HEK293 (cell line): ENCODE results near the gene SKAP1.
"Not testable (repeated sequence)": the region's sequence is repeated elsewhere in the genome, so short reads cannot be mapped to it uniquely, and the experiment has no call there.

Source experiments
- CTCF ChIA-PET: fragments of 350-600 bp; formaldehyde crosslinking; extraction: SDS; loops from one replicate; lab custom pipeline; 2021; ENCODE audit warnings: antibody characterized with exemption; lab: Yijun Ruan, JAX
- POLR2A ChIA-PET: fragments of 300-600 bp; formaldehyde crosslinking; extraction: SDS; loops from one replicate; lab custom pipeline; 2020; ENCODE audit warnings: antibody characterized with exemption, inconsistent platforms; lab: Yijun Ruan, JAX
- H3K27ac ChIP-seq: fragments of 200-500 bp; sonication (Bioruptor generic); 2 replicates; pipeline ENCODE4 v1.5.1; 2014; ENCODE audit warnings: low read depth, low read length, control low read depth, inconsistent platforms; ENCODE audit errors: extremely low read depth
- H3K36me3 ChIP-seq, 2 experiments: fragments of 200-500 bp in 1 of 2; sonication (Bioruptor generic) in 1 of 2; 1 replicate in 1 of 2; 2 replicates in 1 of 2; pipeline ENCODE4 v1.5.1; 2014 to 2017; ENCODE audit warnings: inconsistent platforms in 2 of 2, low read length in 2 of 2; ENCODE audit not compliant: control insufficient read depth in 2 of 2, insufficient read depth in 1 of 2
- H3K4me1 ChIP-seq: fragments of 200-500 bp; sonication (Bioruptor generic); 2 replicates; pipeline ENCODE4 v1.5.1; 2014; ENCODE audit warnings: mild to moderate bottlenecking, low read length, inconsistent platforms; ENCODE audit not compliant: control insufficient read depth, insufficient read depth
- H3K4me3 ChIP-seq: 2 replicates; pipeline ENCODE4 v1.5.1; 2011; ENCODE audit warnings: low read depth, mild to moderate bottlenecking, control low read depth, low read length, moderate library complexity
- H3K9me3 ChIP-seq: fragments of 200-500 bp; sonication (Bioruptor generic); 2 replicates; pipeline ENCODE4 v1.5.1; 2014; ENCODE audit warnings: low read depth, low read length, inconsistent platforms; ENCODE audit not compliant: control insufficient read depth, insufficient read depth
- KLF16 ChIP-seq: fragments of 450-650 bp; formaldehyde crosslinking; IDR thresholded peaks from 2 replicates; pipeline ENCODE4 v1.5.1; 2017; ENCODE audit warnings: missing biosample characterization, missing genetic modification characterization
- PRDM1 ChIP-seq: fragments of 450-650 bp; formaldehyde crosslinking; IDR thresholded peaks from 2 replicates; pipeline ENCODE4; 2016; ENCODE audit warnings: missing biosample characterization, missing genetic modification characterization
- YY1 ChIP-seq: fragments of 450-650 bp; formaldehyde crosslinking; IDR thresholded peaks from 2 replicates; pipeline ENCODE4 v1.5.1; 2018; ENCODE audit warnings: missing biosample characterization, missing genetic modification characterization
- ZBTB17 ChIP-seq: fragments of 450-650 bp; formaldehyde crosslinking; IDR thresholded peaks from 2 replicates; pipeline ENCODE4 v1.5.1; 2016; ENCODE audit warnings: missing biosample characterization, missing genetic modification characterization
- ZBTB20 ChIP-seq: fragments of 450-650 bp; formaldehyde crosslinking; IDR thresholded peaks from 2 replicates; pipeline ENCODE4 v1.5.1; 2016; ENCODE audit warnings: missing biosample characterization, missing genetic modification characterization
- ZFP37 ChIP-seq: fragments of 450-650 bp; formaldehyde crosslinking; IDR thresholded peaks from 2 replicates; pipeline ENCODE4 v1.5.1; 2016; ENCODE audit warnings: missing biosample characterization, missing genetic modification characterization
- ZIC2 ChIP-seq: fragments of 450-650 bp; formaldehyde crosslinking; IDR thresholded peaks from 2 replicates; pipeline ENCODE4 v1.5.1; 2016; ENCODE audit warnings: missing biosample characterization, missing genetic modification characterization
- ZNF146 ChIP-seq: fragments of 450-650 bp; formaldehyde crosslinking; IDR thresholded peaks from 2 replicates; pipeline ENCODE4 v1.5.1; 2016; ENCODE audit warnings: missing biosample characterization, missing genetic modification characterization
- ZNF157 ChIP-seq: fragments of 450-650 bp; formaldehyde crosslinking; IDR thresholded peaks from 2 replicates; pipeline ENCODE4 v1.5.1; 2016; ENCODE audit warnings: missing biosample characterization, missing genetic modification characterization
- ZNF202 ChIP-seq: fragments of 450-650 bp; formaldehyde crosslinking; IDR thresholded peaks from 2 replicates; pipeline ENCODE4 v1.5.1; 2016; ENCODE audit warnings: missing biosample characterization, missing genetic modification characterization, borderline replicate concordance
- ZNF274 ChIP-seq, 2 experiments: fragments of 200-500 bp in 1 of 2; fragments of 450-650 bp in 1 of 2; sonication (Bioruptor generic) in 1 of 2; formaldehyde crosslinking in 1 of 2; IDR thresholded peaks; 2 replicates each; pipeline versions ENCODE4 v1.5.1 to v1.6.1; 2014 to 2016; ENCODE audit warnings: borderline replicate concordance in 1 of 2, inconsistent platforms in 1 of 2, low read length in 1 of 2, missing biosample characterization in 1 of 2, missing genetic modification characterization in 1 of 2
- ZNF302 ChIP-seq: fragments of 450-650 bp; formaldehyde crosslinking; IDR thresholded peaks from 2 replicates; pipeline ENCODE4 v1.5.1; 2016; ENCODE audit warnings: missing biosample characterization, missing genetic modification characterization, low read depth
- ZNF350 ChIP-seq: fragments of 450-650 bp; formaldehyde crosslinking; IDR thresholded peaks from 2 replicates; pipeline ENCODE4 v1.5.0; 2017; ENCODE audit warnings: missing biosample characterization, mild to moderate bottlenecking, missing genetic modification characterization
- ZNF37A ChIP-seq: fragments of 450-650 bp; IDR thresholded peaks from 2 replicates; pipeline ENCODE4 v1.5.1; 2018; ENCODE audit warnings: missing biosample characterization, missing genetic modification characterization
- ZNF426 ChIP-seq: fragments of 450-650 bp; formaldehyde crosslinking; IDR thresholded peaks from 2 replicates; pipeline ENCODE4 v1.5.1; 2017; ENCODE audit warnings: missing biosample characterization, missing genetic modification characterization, mild to moderate bottlenecking, inconsistent platforms, moderate library complexity
- ZNF473 ChIP-seq: fragments of 450-650 bp; formaldehyde crosslinking; IDR thresholded peaks from 2 replicates; pipeline ENCODE4 v1.5.1; 2017; ENCODE audit warnings: missing biosample characterization, missing genetic modification characterization
- ZNF658 ChIP-seq: fragments of 450-650 bp; formaldehyde crosslinking; IDR thresholded peaks from 2 replicates; pipeline ENCODE4; 2016; ENCODE audit warnings: missing biosample characterization, missing genetic modification characterization
- ZSCAN23 ChIP-seq: fragments of 450-650 bp; formaldehyde crosslinking; IDR thresholded peaks from 2 replicates; pipeline ENCODE4 v1.5.1; 2016; ENCODE audit warnings: missing biosample characterization, missing genetic modification characterization
- TF ChIP-seq, protein P1 (sequence below): fragments of 450-650 bp; formaldehyde crosslinking; IDR thresholded peaks from 2 replicates; pipeline ENCODE4 v1.5.1; 2017; ENCODE audit warnings: missing biosample characterization, missing genetic modification characterization
- TF ChIP-seq, protein P2 (sequence below): fragments of 450-650 bp; formaldehyde crosslinking; IDR thresholded peaks from 2 replicates; pipeline ENCODE4 v1.5.1; 2016; ENCODE audit warnings: missing biosample characterization, missing genetic modification characterization
- TF ChIP-seq, protein P3 (sequence below): fragments of 450-650 bp; formaldehyde crosslinking; IDR thresholded peaks from 2 replicates; pipeline ENCODE4 v1.5.1; 2016; ENCODE audit warnings: missing biosample characterization, missing genetic modification characterization
- TF ChIP-seq, protein P4 (sequence below): fragments of 450-650 bp; formaldehyde crosslinking; IDR thresholded peaks from 2 replicates; pipeline ENCODE4 v1.5.1; 2016; ENCODE audit warnings: missing biosample characterization, missing genetic modification characterization

Gene SKAP1

DNA sequence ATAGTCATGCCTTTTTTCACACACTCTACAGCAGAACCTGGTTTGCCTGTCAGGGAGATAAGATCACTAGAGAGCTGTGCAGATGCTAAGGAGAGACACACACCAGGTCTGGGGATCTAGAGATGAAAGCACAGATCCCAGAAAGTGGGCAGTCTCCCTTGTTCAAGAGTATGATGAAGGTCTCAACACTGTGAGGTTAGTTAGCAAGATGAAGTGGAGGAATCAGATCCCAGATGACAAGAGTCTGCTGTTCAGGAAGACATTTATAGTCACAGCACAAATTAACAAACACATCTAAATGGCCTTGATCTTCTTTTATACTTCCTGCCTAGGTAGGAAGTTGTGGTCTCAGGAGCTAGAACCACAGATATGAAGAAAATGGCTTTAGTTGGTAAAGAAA is 23.4 kb upstream of the SKAP1 start:
- ChIA-PET POLR2A (interaction anchor here (0.8 kb wide), 1 partner anchor 88 kb away, joined by 3 read pairs; no protein-coding TSS in a partner anchor), CTCF (interaction anchor here (0.6 to 1.5 kb wide), 10 partner anchors 11 to 426 kb away, joined by 3 to 7 read pairs (median 3); no protein-coding TSS in a partner anchor)
- H3K36me3 ChIP-seq: no peaks in the 10 kb centered on the region

DNA sequence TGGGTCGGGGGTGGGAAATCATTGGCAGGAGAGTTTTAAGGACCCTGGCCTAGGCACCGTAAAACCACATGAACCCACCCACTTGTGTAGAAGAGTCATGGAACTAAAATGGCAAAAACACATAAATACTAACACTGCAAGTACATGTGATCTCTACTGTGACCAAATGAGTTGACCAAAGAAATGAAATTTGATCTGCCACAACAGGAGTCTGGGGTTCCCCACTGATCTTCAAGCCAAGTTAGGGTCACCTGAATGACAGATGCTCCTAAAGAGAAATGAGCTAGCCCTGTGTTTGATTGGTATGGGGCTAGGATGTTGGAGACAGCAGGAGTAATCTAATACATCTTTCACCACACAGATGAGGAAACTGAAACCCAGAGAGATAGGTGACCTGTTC is 21.5 kb upstream of the SKAP1 start:
- Histone ChIP-seq H3K9me3 (no peaks in the 10 kb centered on the region), H3K27ac (no peak overlapping the region), H3K36me3 (no peaks in the 10 kb centered on the region), H3K4me1 (peaks cover 2% of the 10 kb centered on the region; the same call in 1 of the 2 replicates), H3K4me3 (no peak overlapping the region)
- ChIA-PET POLR2A (no interaction called here), CTCF (interaction anchor here (0.7 to 1.9 kb wide), 4 partner anchors 17 to 192 kb away, joined by 4 to 6 read pairs (median 4); no protein-coding TSS in a partner anchor)
- TF ChIP-seq ZFP37 (tag by site-specific recombination): no peak
- TF ChIP-seq YY1 (tag by site-specific recombination): no peak
- TF ChIP-seq ZBTB20: no peak
- TF ChIP-seq, protein P1, sequence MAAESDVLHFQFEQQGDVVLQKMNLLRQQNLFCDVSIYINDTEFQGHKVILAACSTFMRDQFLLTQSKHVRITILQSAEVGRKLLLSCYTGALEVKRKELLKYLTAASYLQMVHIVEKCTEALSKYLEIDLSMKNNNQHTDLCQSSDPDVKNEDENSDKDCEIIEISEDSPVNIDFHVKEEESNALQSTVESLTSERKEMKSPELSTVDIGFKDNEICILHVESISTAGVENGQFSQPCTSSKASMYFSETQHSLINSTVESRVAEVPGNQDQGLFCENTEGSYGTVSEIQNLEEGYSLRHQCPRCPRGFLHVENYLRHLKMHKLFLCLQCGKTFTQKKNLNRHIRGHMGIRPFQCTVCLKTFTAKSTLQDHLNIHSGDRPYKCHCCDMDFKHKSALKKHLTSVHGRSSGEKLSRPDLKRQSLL (tag by site-specific recombination): no peak
- no peak for TF ChIP-seq ZNF473 (tag by site-specific recombination)
- no peak for TF ChIP-seq ZNF274 (IDR thresholded peaks at IDR 0.05; ENCODE audit: low read length)
- TF ChIP-seq ZNF274 (tag by site-specific recombination; IDR thresholded peaks at IDR 0.05; ENCODE audit: borderline replicate concordance): no peak
- TF ChIP-seq ZIC2 (tag by site-specific recombination): peak; percentile 28; the same call in 1 of the 2 replicates
- no peak for TF ChIP-seq ZNF350 (tag by site-specific recombination)

More for the DNA sequence above, 23.4 kb upstream of the SKAP1 start:
- H3K4me3 ChIP-seq: no peak overlapping the region
- peaks cover 9% of the 10 kb centered on the region for H3K4me1 ChIP-seq
- no peak overlapping the region for H3K27ac ChIP-seq
- TF ChIP-seq, protein P2, sequence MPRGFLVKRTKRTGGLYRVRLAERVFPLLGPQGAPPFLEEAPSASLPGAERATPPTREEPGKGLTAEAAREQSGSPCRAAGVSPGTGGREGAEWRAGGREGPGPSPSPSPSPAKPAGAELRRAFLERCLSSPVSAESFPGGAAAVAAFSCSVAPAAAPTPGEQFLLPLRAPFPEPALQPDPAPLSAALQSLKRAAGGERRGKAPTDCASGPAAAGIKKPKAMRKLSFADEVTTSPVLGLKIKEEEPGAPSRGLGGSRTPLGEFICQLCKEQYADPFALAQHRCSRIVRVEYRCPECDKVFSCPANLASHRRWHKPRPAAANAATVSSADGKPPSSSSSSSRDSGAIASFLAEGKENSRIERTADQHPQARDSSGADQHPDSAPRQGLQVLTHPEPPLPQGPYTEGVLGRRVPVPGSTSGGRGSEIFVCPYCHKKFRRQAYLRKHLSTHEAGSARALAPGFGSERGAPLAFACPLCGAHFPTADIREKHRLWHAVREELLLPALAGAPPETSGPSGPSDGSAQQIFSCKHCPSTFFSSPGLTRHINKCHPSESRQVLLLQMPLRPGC: no peak
- TF ChIP-seq ZBTB17 (tag by site-specific recombination) (peak; percentile 53; the same call in 1 of the 2 replicates), KLF16 (tag by site-specific recombination) (no peak), ZNF302 (tag by site-specific recombination) (no peak), ZNF157 (no peak), PRDM1 (tag by site-specific recombination) (no peak)
- H3K9me3 ChIP-seq: no peaks in the 10 kb centered on the region

DNA sequence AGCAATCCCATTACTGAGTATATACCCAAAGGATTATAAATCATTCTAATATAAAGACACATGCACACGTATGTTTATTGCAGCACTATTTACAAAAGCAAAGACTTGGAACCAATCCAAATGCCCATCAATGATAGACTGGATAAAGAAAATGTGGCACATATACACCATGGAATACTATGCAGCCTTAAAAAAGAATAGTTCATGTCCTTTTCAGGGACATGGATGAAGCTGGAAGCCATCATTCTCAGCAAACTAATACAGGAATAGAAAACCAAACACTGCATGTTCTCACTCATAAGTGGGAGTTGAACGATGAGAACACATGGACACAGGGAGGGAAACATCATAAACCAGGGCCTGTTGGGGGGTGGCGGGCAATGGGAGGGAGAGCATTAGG is 19.3 kb upstream of the SKAP1 start:
- H3K36me3 ChIP-seq, H3K4me1 ChIP-seq, H3K9me3 ChIP-seq, POLR2A ChIA-PET, H3K4me3 ChIP-seq, H3K27ac ChIP-seq: not testable (repeated sequence)
- CTCF ChIA-PET: interaction anchor here (0.6 kb wide), 1 partner anchor 156 kb away, joined by 3 read pairs; no protein-coding TSS in a partner anchor
- TF ChIP-seq, protein P3, sequence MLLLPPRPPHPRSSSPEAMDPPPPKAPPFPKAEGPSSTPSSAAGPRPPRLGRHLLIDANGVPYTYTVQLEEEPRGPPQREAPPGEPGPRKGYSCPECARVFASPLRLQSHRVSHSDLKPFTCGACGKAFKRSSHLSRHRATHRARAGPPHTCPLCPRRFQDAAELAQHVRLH (tag by site-specific recombination): peak; percentile 69
- TF ChIP-seq ZNF146 (tag by site-specific recombination): peak; percentile 91

DNA sequence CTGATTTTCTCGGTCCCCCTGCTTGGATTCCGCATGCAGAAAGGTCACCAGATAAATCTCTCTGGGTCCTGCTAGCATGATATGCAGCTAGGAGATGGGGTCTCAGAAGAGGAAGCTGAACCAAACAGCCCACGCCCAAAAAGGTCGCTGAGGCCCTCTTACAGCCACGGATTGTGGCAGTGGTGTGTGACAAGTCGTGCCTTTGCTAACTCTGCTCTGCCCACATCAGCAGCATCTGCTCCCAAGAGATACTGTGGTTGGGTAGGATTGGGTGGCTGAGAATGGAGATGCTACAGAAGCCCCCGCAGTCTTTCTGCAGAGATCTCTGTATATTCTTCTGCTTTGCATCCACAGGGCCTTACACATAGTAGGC is 15.2 kb upstream of the SKAP1 start:
- Histone ChIP-seq H3K4me1 (peaks cover 5% of the 10 kb centered on the region; the same call in 1 of the 2 replicates), H3K4me3 (no peak overlapping the region), H3K9me3 (no peaks in the 10 kb centered on the region), H3K27ac (no peak overlapping the region), H3K36me3 (no peaks in the 10 kb centered on the region)
- ChIA-PET CTCF (no interaction called here), POLR2A (no interaction called here)
- TF ChIP-seq ZNF37A (tag by site-specific recombination) (no peak), ZIC2 (tag by site-specific recombination) (no peak), ZNF658 (no peak), ZNF202 (tag by site-specific recombination) (no peak), ZSCAN23 (tag by site-specific recombination) (no peak), ZNF426 (no peak)
- TF ChIP-seq, protein P4, sequence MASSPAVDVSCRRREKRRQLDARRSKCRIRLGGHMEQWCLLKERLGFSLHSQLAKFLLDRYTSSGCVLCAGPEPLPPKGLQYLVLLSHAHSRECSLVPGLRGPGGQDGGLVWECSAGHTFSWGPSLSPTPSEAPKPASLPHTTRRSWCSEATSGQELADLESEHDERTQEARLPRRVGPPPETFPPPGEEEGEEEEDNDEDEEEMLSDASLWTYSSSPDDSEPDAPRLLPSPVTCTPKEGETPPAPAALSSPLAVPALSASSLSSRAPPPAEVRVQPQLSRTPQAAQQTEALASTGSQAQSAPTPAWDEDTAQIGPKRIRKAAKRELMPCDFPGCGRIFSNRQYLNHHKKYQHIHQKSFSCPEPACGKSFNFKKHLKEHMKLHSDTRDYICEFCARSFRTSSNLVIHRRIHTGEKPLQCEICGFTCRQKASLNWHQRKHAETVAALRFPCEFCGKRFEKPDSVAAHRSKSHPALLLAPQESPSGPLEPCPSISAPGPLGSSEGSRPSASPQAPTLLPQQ (tag by site-specific recombination): no peak
